Nephron (organoid): ENCODE measurements around the gene ESRRG.

Source experiments
- H3K27ac Mint-ChIP-seq, 3 experiments: 2 replicates each; pipeline ENCODE4 v1.8.0; 2020; ENCODE audit warnings: mixed read lengths in 3 of 3, mild to moderate bottlenecking in 2 of 3, moderate library complexity in 1 of 3
- H3K27me3 Mint-ChIP-seq: 2 replicates; pipeline ENCODE4 v1.8.0; 2021; ENCODE audit warnings: low read depth, mild to moderate bottlenecking, moderate library complexity, mixed read lengths
- H3K36me3 Mint-ChIP-seq: 2 replicates; pipeline ENCODE4 v1.8.0; 2020; ENCODE audit warnings: low read depth, mixed read lengths
- H3K4me1 Mint-ChIP-seq: 2 replicates; pipeline ENCODE4 v1.8.0; 2020; ENCODE audit warnings: mixed read lengths
- H3K4me3 Mint-ChIP-seq, 3 experiments: 2 replicates each; pipeline ENCODE4 v1.8.0; 2020; ENCODE audit warnings: mild to moderate bottlenecking in 3 of 3, mixed read lengths in 3 of 3, moderate library complexity in 2 of 3
- H3K9me3 Mint-ChIP-seq: 2 replicates; pipeline ENCODE4 v1.8.0; 2020; ENCODE audit warnings: mixed read lengths
- CTCF ChIP-seq, 3 experiments: fragments of 200-600 bp; sonication (generic); IDR thresholded peaks; one replicate each; pipeline ENCODE4 v1.5.0; 2021; ENCODE audit warnings: antibody characterized with exemption in 3 of 3; ENCODE audit not compliant: unreplicated experiment in 3 of 3

The ESRRG gene

GRCh38 chr1:216560527-216560926, 162.7 kb downstream of the ESRRG start:
- Mint-ChIP-seq H3K9me3 (no peaks in the 10 kb centered on the region), H3K4me3 (no peak overlapping the region), H3K27me3 (no peaks in the 10 kb centered on the region), H3K4me1 (peaks cover 16% of the 10 kb centered on the region), H3K36me3 (no peaks in the 10 kb centered on the region), H3K27ac (no peak overlapping the region)
- TF ChIP-seq CTCF (IDR thresholded peaks at IDR 0.05; ENCODE audit: unreplicated experiment in 3 of 3) = no peak

- H3K27me3 Mint-ChIP-seq = no peaks in the 10 kb centered on the region
- TF ChIP-seq CTCF (IDR thresholded peaks at IDR 0.05; ENCODE audit: unreplicated experiment in 3 of 3) = no peak
- peaks cover 3% of the 10 kb centered on the region for H3K36me3 Mint-ChIP-seq
- H3K9me3 Mint-ChIP-seq = no peaks in the 10 kb centered on the region
- no peak overlapping the region for H3K4me3 Mint-ChIP-seq
- H3K4me1 Mint-ChIP-seq = peaks cover 8% of the 10 kb centered on the region
- no peak overlapping the region for H3K27ac Mint-ChIP-seq
These were observed 163.9 kb downstream of the ESRRG start for GRCh38 chr1:216559359-216559758.

- peaks cover 4% of the 10 kb centered on the region for H3K4me1 Mint-ChIP-seq
- no peaks in the 10 kb centered on the region for H3K9me3 Mint-ChIP-seq
- peak overlapping the region in 1 of 3 experiments; percentile 76 for H3K27ac Mint-ChIP-seq
- H3K36me3 Mint-ChIP-seq = peaks cover 3% of the 10 kb centered on the region
- no peak for TF ChIP-seq CTCF (IDR thresholded peaks at IDR 0.05; ENCODE audit: unreplicated experiment in 3 of 3)
- no peaks in the 10 kb centered on the region for H3K27me3 Mint-ChIP-seq
- no peak overlapping the region for H3K4me3 Mint-ChIP-seq
These were observed 167.6 kb downstream of the ESRRG start for GRCh38 chr1:216555653-216556052.

GRCh38 chr1:216554934-216555333, 168.3 kb downstream of the ESRRG start:
- H3K4me1 Mint-ChIP-seq = peaks cover 9% of the 10 kb centered on the region
- no peaks in the 10 kb centered on the region for H3K27me3 Mint-ChIP-seq
- H3K9me3 Mint-ChIP-seq = no peaks in the 10 kb centered on the region
- TF ChIP-seq CTCF (IDR thresholded peaks at IDR 0.05; ENCODE audit: unreplicated experiment in 3 of 3) = no peak
- H3K4me3 Mint-ChIP-seq = no peak overlapping the region
- peak overlapping the region in 2 of 3 experiments; percentile 5 to 52 for H3K27ac Mint-ChIP-seq
- peaks cover 3% of the 10 kb centered on the region for H3K36me3 Mint-ChIP-seq

GRCh38 chr1:216553766-216554165, 169.5 kb downstream of the ESRRG start:
- Mint-ChIP-seq H3K9me3 (no peaks in the 10 kb centered on the region), H3K4me1 (peaks cover 14% of the 10 kb centered on the region), H3K27ac (no peak overlapping the region), H3K36me3 (peaks cover 3% of the 10 kb centered on the region), H3K4me3 (no peak overlapping the region), H3K27me3 (no peaks in the 10 kb centered on the region)
- TF ChIP-seq CTCF (IDR thresholded peaks at IDR 0.05; ENCODE audit: unreplicated experiment in 3 of 3) = no peak

- peaks cover 14% of the 10 kb centered on the region for H3K4me1 Mint-ChIP-seq
- no peaks in the 10 kb centered on the region for H3K27me3 Mint-ChIP-seq
- no peak overlapping the region for H3K4me3 Mint-ChIP-seq
- H3K9me3 Mint-ChIP-seq = no peaks in the 10 kb centered on the region
- no peak overlapping the region for H3K27ac Mint-ChIP-seq
- H3K36me3 Mint-ChIP-seq = peaks cover 3% of the 10 kb centered on the region
- no peak for TF ChIP-seq CTCF (IDR thresholded peaks at IDR 0.05; ENCODE audit: unreplicated experiment in 3 of 3)
These were observed 170.2 kb downstream of the ESRRG start for GRCh38 chr1:216553040-216553439.
